Brain microvascular endothelial cell (primary cell): Measurements from ENCODE around the gene PDRG1.

ENCODE experiments used
- DNase-seq: peaks from one replicate; pipeline ENCODE4 v3.0.0-alpha.2; 2020
- H3K27ac ChIP-seq: fragments of 250-450 bp; sonication (Bioruptor Pico); 2 replicates; pipeline ENCODE4 v1.5.1; 2020; ENCODE audit warnings: mild to moderate bottlenecking, moderate library complexity
- H3K27me3 ChIP-seq: fragments of 250-450 bp; sonication (Bioruptor Pico); replicated peaks from 2 replicates; pipeline ENCODE4 v1.5.1; 2020; ENCODE audit warnings: mild to moderate bottlenecking
- H3K36me3 ChIP-seq: fragments of 250-450 bp; sonication (Bioruptor Pico); replicated peaks from 2 replicates; pipeline ENCODE4 v1.5.1; 2020; ENCODE audit warnings: mild to moderate bottlenecking
- H3K4me3 ChIP-seq: 2 replicates; pipeline ENCODE4 v1.5.1; 2011; ENCODE audit warnings: low read depth, mild to moderate bottlenecking, control low read depth, low read length, moderate library complexity
- in situ Hi-C: cut with HindIII; loops from 2 replicates; pipeline ENCODE4 v1.10.0; 2017; ENCODE audit warnings: low sequenced_read_pairs, low pct_ligation_motif_present
- TF ChIP-seq, protein P1 (sequence below): IDR thresholded peaks from 2 replicates; pipeline ENCODE4 v1.5.1; 2011; ENCODE audit warnings: low read depth, mild to moderate bottlenecking, moderate library complexity, low read length, control low read depth, inconsistent platforms; ENCODE audit errors: missing control alignments

The PDRG1 gene

DNA sequence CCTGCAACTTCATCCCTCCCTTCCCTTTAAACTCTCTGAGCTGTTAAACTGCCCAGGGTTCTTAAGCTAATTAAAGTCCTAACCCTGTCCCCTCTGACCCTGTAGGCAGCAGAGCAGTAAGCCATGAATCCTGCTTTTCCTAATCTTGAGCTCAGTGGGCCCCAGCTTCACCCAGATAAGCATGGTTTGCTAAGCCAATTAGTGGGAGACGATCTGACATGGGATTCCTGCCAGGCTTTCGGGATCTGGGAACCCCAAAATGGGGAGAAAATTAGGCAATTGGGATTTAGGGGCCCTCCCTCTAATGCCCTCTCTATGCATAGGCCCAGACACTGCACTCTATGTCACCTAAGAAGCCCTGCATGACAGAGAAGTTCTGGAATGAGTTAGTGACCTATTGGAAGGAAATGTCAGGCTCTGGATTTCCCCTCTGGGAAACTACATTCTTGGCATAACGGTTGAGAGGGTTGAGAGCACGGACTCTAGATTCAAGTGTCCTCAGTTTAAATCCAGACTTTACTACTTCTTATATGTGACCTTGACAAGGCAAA lies 20.7 kb upstream of the PDRG1 start:
- TF ChIP-seq, protein P1, sequence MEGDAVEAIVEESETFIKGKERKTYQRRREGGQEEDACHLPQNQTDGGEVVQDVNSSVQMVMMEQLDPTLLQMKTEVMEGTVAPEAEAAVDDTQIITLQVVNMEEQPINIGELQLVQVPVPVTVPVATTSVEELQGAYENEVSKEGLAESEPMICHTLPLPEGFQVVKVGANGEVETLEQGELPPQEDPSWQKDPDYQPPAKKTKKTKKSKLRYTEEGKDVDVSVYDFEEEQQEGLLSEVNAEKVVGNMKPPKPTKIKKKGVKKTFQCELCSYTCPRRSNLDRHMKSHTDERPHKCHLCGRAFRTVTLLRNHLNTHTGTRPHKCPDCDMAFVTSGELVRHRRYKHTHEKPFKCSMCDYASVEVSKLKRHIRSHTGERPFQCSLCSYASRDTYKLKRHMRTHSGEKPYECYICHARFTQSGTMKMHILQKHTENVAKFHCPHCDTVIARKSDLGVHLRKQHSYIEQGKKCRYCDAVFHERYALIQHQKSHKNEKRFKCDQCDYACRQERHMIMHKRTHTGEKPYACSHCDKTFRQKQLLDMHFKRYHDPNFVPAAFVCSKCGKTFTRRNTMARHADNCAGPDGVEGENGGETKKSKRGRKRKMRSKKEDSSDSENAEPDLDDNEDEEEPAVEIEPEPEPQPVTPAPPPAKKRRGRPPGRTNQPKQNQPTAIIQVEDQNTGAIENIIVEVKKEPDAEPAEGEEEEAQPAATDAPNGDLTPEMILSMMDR, result no peak
- in situ Hi-C loops, result no loop called here
- Histone ChIP-seq H3K27me3 (peaks cover 18% of the 10 kb centered on the region), H3K4me3 (no peak overlapping the region), H3K36me3 (no peaks in the 10 kb centered on the region), H3K27ac (no peak overlapping the region)
- peak; percentile 11 for DNase-seq

DNA sequence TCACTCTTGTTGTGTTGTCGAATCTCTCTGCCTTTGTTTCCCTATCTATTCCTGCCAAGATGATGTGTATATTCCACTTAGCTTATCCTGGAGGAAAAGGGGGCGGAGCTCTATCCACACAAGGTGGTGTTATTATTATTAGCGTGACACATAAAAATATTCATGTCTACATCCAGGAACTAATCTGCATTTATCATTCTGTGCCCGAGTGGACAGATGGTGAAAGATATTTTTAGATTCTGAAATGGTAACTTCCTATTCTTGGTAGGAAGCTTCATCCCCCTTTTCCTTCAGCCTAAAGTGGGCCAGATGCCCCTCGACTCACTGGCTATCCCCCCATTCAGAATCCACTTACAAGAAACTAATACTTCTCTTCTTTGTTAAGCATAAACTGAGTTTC lies 18.1 kb upstream of the PDRG1 start:
- H3K27me3 ChIP-seq, result peaks cover 26% of the 10 kb centered on the region
- DNase-seq, result no peak
- in situ Hi-C loops, result no loop called here
- TF ChIP-seq, protein P1, result no peak
- no peaks in the 10 kb centered on the region for H3K36me3 ChIP-seq
- H3K4me3 ChIP-seq, result no peak overlapping the region
- H3K27ac ChIP-seq, result no peak overlapping the region

DNA sequence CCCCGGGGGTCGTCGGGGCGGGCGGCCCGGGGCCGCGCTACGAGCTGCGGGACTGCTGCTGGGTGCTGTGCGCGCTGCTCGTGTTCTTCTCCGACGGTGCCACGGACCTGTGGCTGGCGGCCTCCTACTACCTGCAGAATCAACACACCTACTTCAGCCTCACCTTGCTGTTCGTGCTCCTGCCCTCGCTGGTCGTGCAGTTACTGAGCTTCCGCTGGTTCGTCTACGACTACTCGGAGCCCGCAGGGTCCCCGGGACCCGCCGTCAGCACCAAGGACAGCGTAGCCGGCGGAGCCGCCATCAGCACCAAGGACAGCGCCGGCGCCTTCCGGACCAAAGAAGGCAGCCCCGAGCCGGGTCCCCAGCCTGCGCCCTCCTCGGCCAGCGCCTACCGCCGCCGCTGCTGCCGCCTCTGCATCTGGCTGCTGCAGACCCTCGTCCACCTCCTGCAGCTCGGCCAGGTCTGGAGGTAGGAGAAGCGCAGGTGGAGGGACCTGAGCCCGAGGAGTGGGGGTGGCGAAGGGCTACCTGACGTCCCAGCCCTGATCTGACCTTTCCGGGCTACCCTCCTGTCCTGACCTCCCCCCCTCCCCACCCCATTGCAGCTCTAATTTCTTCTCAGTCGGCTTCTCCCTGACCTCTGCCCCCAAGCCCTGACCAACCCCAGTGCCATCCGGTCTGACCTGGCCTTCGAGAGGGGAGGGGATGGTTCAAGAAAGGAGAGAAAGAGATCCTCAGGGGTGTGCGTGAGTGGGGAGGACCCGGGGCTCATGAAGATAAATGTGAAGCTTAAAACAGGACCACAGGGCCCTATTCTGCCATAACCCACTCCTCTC lies 16.7 kb upstream of the PDRG1 start:
- Histone ChIP-seq H3K4me3 (peak overlapping the region; percentile 15), H3K27ac (no peak overlapping the region), H3K36me3 (no peaks in the 10 kb centered on the region), H3K27me3 (peaks cover 29% of the 10 kb centered on the region)
- in situ Hi-C loops, result no loop called here
- peak; percentile 48 for DNase-seq
- TF ChIP-seq, protein P1, result no peak

DNA sequence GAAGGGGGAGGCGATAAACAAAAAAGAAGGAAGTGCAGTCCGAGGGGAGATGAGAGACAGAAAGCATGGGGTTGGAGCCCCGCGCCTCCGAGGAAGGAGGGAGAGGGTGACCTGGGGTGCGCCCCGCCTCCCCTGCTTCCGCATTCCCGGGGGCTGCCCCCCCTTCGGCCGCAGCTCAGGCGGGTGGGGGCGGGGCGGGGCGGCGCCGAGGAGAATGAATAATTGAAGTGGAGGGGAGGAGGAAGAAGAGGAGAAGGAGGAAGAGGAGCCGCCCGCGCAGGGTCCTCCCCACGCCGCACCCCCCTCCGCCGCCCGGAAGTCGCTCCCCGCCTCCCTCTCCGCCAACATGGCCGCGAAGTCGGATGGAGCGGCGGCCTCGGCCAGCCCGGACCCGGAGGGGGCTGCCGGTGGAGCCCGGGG lies 16.0 kb upstream of the PDRG1 start, which contains the start of gene XKR7:
TSS of gene XKR7 (plus strand) at position 322 of the 420 bp plus-strand sequence. CDS start at position 347, 25 bp downstream.
- no peak for DNase-seq
- Histone ChIP-seq H3K27me3 (peaks cover 30% of the 10 kb centered on the region), H3K36me3 (no peaks in the 10 kb centered on the region), H3K27ac (no peak within 1 kb of the TSS), H3K4me3 (peak within 1 kb of the TSS; percentile 15)
- TF ChIP-seq, protein P1, result no peak
- in situ Hi-C loops, result no loop called here

DNA sequence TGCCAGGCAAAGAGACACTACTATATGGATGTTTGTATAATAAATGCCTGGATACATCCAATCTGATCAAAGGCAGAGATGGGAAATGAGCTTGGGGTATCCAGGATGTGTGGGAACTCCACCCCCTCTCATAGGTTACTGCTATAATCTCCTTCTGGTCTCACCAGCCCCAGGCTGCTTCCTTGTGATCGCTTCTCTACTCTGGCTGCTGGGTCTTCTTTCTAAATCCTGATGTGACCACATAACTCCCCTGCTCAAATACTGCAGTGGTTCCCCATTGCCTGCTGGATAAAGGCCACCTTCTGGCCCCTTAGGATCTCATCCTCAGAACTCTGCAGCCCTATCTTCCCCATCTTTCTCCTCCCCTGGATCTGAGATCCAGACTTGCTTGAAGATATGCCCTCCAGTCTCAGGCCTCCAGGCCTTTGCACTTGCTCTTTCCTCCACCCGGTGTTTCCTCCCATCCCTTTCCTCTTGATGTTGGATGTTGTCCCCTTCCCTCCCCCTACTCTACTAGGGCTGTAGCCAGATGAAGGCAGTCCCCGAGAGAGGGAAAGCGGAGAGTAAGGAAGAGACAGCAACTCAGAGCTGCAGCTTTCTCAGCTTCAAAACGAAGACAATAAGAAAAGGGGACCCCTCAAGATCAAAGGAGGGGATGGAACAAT lies 15.3 kb upstream of the PDRG1 start:
- in situ Hi-C loops, result no loop called here
- DNase-seq, result no peak
- H3K27me3 ChIP-seq, result peaks cover 34% of the 10 kb centered on the region

More for the DNA sequence above, 15.3 kb upstream of the PDRG1 start:
- Histone ChIP-seq H3K36me3 (no peaks in the 10 kb centered on the region), H3K27ac (no peak overlapping the region), H3K4me3 (no peak overlapping the region)
- TF ChIP-seq, protein P1, result no peak
